BLaER1 treated with 17β-estradiol and CSF1 and Interleukin-3, amounts not matched to agents 10 nM and 100 nM (cell line): Measurements from ENCODE around the gene KLK2.

Source experiments
- H3K27ac ChIP-seq, 11 experiments: shearing (Covaris generic); formaldehyde crosslinking; 2 replicates each; pipeline ENCODE4 v1.8.1; 2022
- H3K27me3 ChIP-seq, 11 experiments: shearing (Covaris generic); formaldehyde crosslinking; 2 replicates each; pipeline ENCODE4 v1.8.1; 2022
- H3K36me3 ChIP-seq, 11 experiments: shearing (Covaris generic); formaldehyde crosslinking; 2 replicates each; pipeline ENCODE4 v1.8.1; 2022
- H3K4me1 ChIP-seq, 10 experiments: shearing (Covaris generic); formaldehyde crosslinking; 2 replicates each; pipeline ENCODE4 v1.8.1; 2022
- H3K4me2 ChIP-seq, 11 experiments: shearing (Covaris generic); formaldehyde crosslinking; 2 replicates each; pipeline ENCODE4 v1.8.1; 2022
- H3K4me3 ChIP-seq, 10 experiments: shearing (Covaris generic); formaldehyde crosslinking; 2 replicates each; pipeline ENCODE4 v1.8.1; 2022
- H3K9ac ChIP-seq, 11 experiments: shearing (Covaris generic); formaldehyde crosslinking; 2 replicates each; pipeline ENCODE4 v1.8.1; 2022
- H3K9me3 ChIP-seq, 11 experiments: shearing (Covaris generic); formaldehyde crosslinking; replicated peaks in 1 of 11; 2 replicates each; pipeline ENCODE4 v1.8.1; 2022
- H4K20me1 ChIP-seq, 11 experiments: shearing (Covaris generic); formaldehyde crosslinking; 2 replicates each; pipeline ENCODE4 v1.8.1; 2022
- Cebpa-rat ChIP-seq, 11 experiments: shearing (Covaris generic); IDR thresholded peaks; 2 replicates each; pipeline ENCODE4 v1.8.1; 2022

Gene KLK2

GRCh38 chr19:50833802-50834167, 39.5 kb upstream of the KLK2 start:
- no peaks in the 10 kb centered on the region for H3K9me3 ChIP-seq
- TF ChIP-seq Cebpa-rat (IDR thresholded peaks at IDR 0.05), result no peak
- peaks cover 8 to 50% (median 36%) of the 10 kb centered on the region in 10 experiments; a peak in 19 of 20 replicates for H3K4me1 ChIP-seq
- peaks cover 0 to 19% (median 0%) of the 10 kb centered on the region in 11 experiments; a peak in 8 of 22 replicates for H3K27me3 ChIP-seq
- H3K36me3 ChIP-seq, result no peaks in the 10 kb centered on the region
- H3K4me3 ChIP-seq, result no peak overlapping the region
- no peak overlapping the region for H3K4me2 ChIP-seq
- no peaks in the 10 kb centered on the region for H4K20me1 ChIP-seq
- no peak overlapping the region for H3K9ac ChIP-seq
- no peak overlapping the region for H3K27ac ChIP-seq

- peak overlapping the region; percentile 64 to 79 (median 75) for H3K9ac ChIP-seq
- peak overlapping the region in 8 of 11 experiments; percentile 18 to 48 (median 38); a peak in 8 of 22 replicates for H3K27ac ChIP-seq
- peak overlapping the region; percentile 74 to 99 (median 96) for H3K4me2 ChIP-seq
- no peaks in the 10 kb centered on the region for H4K20me1 ChIP-seq
- peak overlapping the region; percentile 64 to 79 (median 72) for H3K4me3 ChIP-seq
- TF ChIP-seq Cebpa-rat (IDR thresholded peaks at IDR 0.05), result no peak
- H3K9me3 ChIP-seq, result no peaks in the 10 kb centered on the region
- H3K36me3 ChIP-seq, result no peaks in the 10 kb centered on the region
- peaks cover 8 to 42% (median 35%) of the 10 kb centered on the region in 10 experiments; a peak in 19 of 20 replicates for H3K4me1 ChIP-seq
- peaks cover 0 to 19% (median 0%) of the 10 kb centered on the region in 11 experiments; a peak in 8 of 22 replicates for H3K27me3 ChIP-seq
Measured at GRCh38 chr19:50835103-50835784, 38.0 kb upstream of the KLK2 start.

GRCh38 chr19:50835785-50836542, 37.3 kb upstream of the KLK2 start:
- Histone ChIP-seq H3K4me3 (peak overlapping the region; percentile 64 to 79 (median 72)), H4K20me1 (no peaks in the 10 kb centered on the region), H3K9me3 (no peaks in the 10 kb centered on the region), H3K27me3 (peaks cover 0 to 19% (median 0%) of the 10 kb centered on the region in 11 experiments; a peak in 8 of 22 replicates), H3K27ac (peak overlapping the region in 8 of 11 experiments; percentile 18 to 48 (median 38); a peak in 10 of 22 replicates), H3K4me1 (peaks cover 8 to 40% (median 34%) of the 10 kb centered on the region in 10 experiments; a peak in 19 of 20 replicates), H3K4me2 (peak overlapping the region; percentile 74 to 99 (median 96)), H3K9ac (peak overlapping the region; percentile 64 to 79 (median 75)), H3K36me3 (no peaks in the 10 kb centered on the region)
- TF ChIP-seq Cebpa-rat (IDR thresholded peaks at IDR 0.05), result no peak

GRCh38 chr19:50836543-50837195, 36.6 kb upstream of the KLK2 start:
- Histone ChIP-seq H3K9ac (peak overlapping the region in 8 of 11 experiments; percentile 64 to 79 (median 75); a peak in 12 of 22 replicates), H3K4me1 (peaks cover 8 to 40% (median 34%) of the 10 kb centered on the region in 10 experiments; a peak in 19 of 20 replicates), H4K20me1 (no peaks in the 10 kb centered on the region), H3K27ac (peak overlapping the region in 1 of 11 experiments; percentile 35; a peak in 1 of 22 replicates), H3K4me3 (peak overlapping the region; percentile 64 to 79 (median 72); a peak in 15 of 20 replicates), H3K4me2 (peak overlapping the region; percentile 74 to 99 (median 96)), H3K9me3 (peaks cover 0 to under 1% (median 0%) of the 10 kb centered on the region in 11 experiments; a peak in 2 of 22 replicates), H3K36me3 (no peaks in the 10 kb centered on the region), H3K27me3 (peaks cover 0 to 19% (median 0%) of the 10 kb centered on the region in 11 experiments; a peak in 8 of 22 replicates)
- no peak for TF ChIP-seq Cebpa-rat (IDR thresholded peaks at IDR 0.05)

- Histone ChIP-seq H3K9me3 (peaks cover 1 to 7% (median 4%) of the 10 kb centered on the region in 11 experiments; a peak in 16 of 22 replicates), H3K27me3 (peaks cover 0 to 19% (median 0%) of the 10 kb centered on the region in 11 experiments; a peak in 8 of 22 replicates), H4K20me1 (no peaks in the 10 kb centered on the region), H3K36me3 (no peaks in the 10 kb centered on the region), H3K9ac (no peak overlapping the region), H3K4me2 (peak overlapping the region in 7 of 11 experiments; percentile 6 to 99 (median 93); a peak in 10 of 22 replicates), H3K27ac (no peak overlapping the region), H3K4me3 (no peak overlapping the region), H3K4me1 (peaks cover 8 to 40% (median 34%) of the 10 kb centered on the region in 10 experiments; a peak in 19 of 20 replicates)
- no peak for TF ChIP-seq Cebpa-rat (IDR thresholded peaks at IDR 0.05)
Measured at GRCh38 chr19:50837300-50837699, 35.9 kb upstream of the KLK2 start.

GRCh38 chr19:50838239-50838638, 35.0 kb upstream of the KLK2 start:
- no peak overlapping the region; a peak in 1 of 22 replicates for H3K27ac ChIP-seq
- peaks cover 8 to 39% (median 34%) of the 10 kb centered on the region in 10 experiments; a peak in 19 of 20 replicates for H3K4me1 ChIP-seq
- TF ChIP-seq Cebpa-rat (IDR thresholded peaks at IDR 0.05), result no peak
- 0 out of 22 replicates have a peak overlapping the region, but pooled peaks of 1 of the 11 experiments have one; percentile 9 for H3K9ac ChIP-seq
- H3K9me3 ChIP-seq, result peaks cover 10 to 16% (median 13%) of the 10 kb centered on the region in 11 experiments
- H4K20me1 ChIP-seq, result no peaks in the 10 kb centered on the region
- H3K4me2 ChIP-seq, result peak overlapping the region in 6 of 11 experiments; percentile 18 to 98 (median 33); a peak in 8 of 22 replicates
- H3K4me3 ChIP-seq, result no peak overlapping the region
- H3K36me3 ChIP-seq, result no peaks in the 10 kb centered on the region
- H3K27me3 ChIP-seq, result peaks cover 0 to 19% (median 0%) of the 10 kb centered on the region in 11 experiments; a peak in 8 of 22 replicates

GRCh38 chr19:50839712-50840655, 33.3 kb upstream of the KLK2 start:
- Histone ChIP-seq H3K4me3 (no peak overlapping the region), H3K9me3 (peaks cover 14 to 26% (median 20%) of the 10 kb centered on the region in 11 experiments), H3K4me1 (peaks cover 6 to 50% (median 44%) of the 10 kb centered on the region in 10 experiments; a peak in 19 of 20 replicates), H3K9ac (no peak overlapping the region), H4K20me1 (no peaks in the 10 kb centered on the region), H3K4me2 (no peak overlapping the region), H3K27me3 (peaks cover 0 to 18% (median 0%) of the 10 kb centered on the region in 11 experiments; a peak in 7 of 22 replicates), H3K27ac (no peak overlapping the region), H3K36me3 (no peaks in the 10 kb centered on the region)
- no peak for TF ChIP-seq Cebpa-rat (IDR thresholded peaks at IDR 0.05)
